Measurements from ENCODE around the gene NUAK1. TPM values are rescaled to one million over a fixed set of nuclear protein-coding genes. Genes with fewer than 3 reads are reported as not detected.
A peak's percentile ranks its signal among the peaks of the same experiment; 100 is the strongest.

NUAK1 gene
- polyA plus RNA-seq, 6 donors from 2014 or later, result not detected

GRCh38 chr12:106163712-106164111, 25.0 kb upstream of the NUAK1 start:
- Mint-ChIP-seq H3K4me3 (no peak overlapping the region), H3K9me3 (peaks cover 0 to 30% (median 14%) of the 10 kb centered on the region in 7 donors), H3K36me3 (no peaks in the 10 kb centered on the region), H3K27ac (peak overlapping the region in 1 of 6 donors; percentile 55), H3K27me3 (peaks cover 35 to 60% (median 54%) of the 10 kb centered on the region in 3 donors), H3K4me1 (no peaks in the 10 kb centered on the region)
- ATAC-seq (ENCODE audit: low read depth in 2 of 2), result no peak
- DNase-seq, result no peak

DNA sequence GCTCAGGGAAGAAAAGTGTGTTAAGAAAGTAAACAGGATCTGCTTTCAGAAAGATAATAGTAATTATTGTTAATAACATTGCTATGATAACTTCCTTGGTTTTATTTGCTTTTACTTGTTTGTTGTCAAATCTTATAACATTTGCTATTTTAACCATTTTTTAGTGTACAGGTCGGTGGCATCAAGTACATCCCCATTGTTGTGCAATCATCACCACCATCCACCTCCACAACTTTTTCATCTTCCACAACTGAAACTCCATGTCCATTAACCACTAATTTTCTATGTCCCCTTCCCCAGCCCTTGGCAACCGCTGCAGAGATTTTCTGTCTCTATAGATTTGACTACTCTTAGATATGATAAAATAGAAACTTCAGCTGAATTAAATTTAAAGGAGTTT, 22.7 kb upstream of the NUAK1 start:
- H3K4me1 Mint-ChIP-seq, result no peaks in the 10 kb centered on the region

GRCh38 chr12:106160915-106161314, 22.2 kb upstream of the NUAK1 start:
- Mint-ChIP-seq H3K4me3 (no peak overlapping the region), H3K27me3 (peaks cover 39 to 55% (median 42%) of the 10 kb centered on the region in 3 donors), H3K9me3 (peaks cover 0 to 11% (median 4%) of the 10 kb centered on the region in 7 donors), H3K4me1 (no peaks in the 10 kb centered on the region), H3K27ac (no peak overlapping the region), H3K36me3 (no peaks in the 10 kb centered on the region)
- no peak for DNase-seq
- ATAC-seq (ENCODE audit: low read depth in 2 of 2), result no peak

More for the DNA sequence above, 22.7 kb upstream of the NUAK1 start:
- H3K36me3 Mint-ChIP-seq, result no peaks in the 10 kb centered on the region
- ATAC-seq (ENCODE audit: low read depth in 2 of 2), result no peak
- no peak overlapping the region for H3K4me3 Mint-ChIP-seq
- peaks cover 42 to 55% (median 44%) of the 10 kb centered on the region in 3 donors for H3K27me3 Mint-ChIP-seq
- H3K27ac Mint-ChIP-seq, result no peak overlapping the region
- H3K9me3 Mint-ChIP-seq, result peaks cover 0 to 11% (median 5%) of the 10 kb centered on the region in 7 donors
- DNase-seq, result no peak

GRCh38 chr12:106157802-106158201, 19.0 kb upstream of the NUAK1 start:
- no peak for ATAC-seq (ENCODE audit: low read depth in 2 of 2)

GRCh38 chr12:106154751-106155273, 16.1 kb upstream of the NUAK1 start:
- H3K36me3 Mint-ChIP-seq, result no peaks in the 10 kb centered on the region
- no peak overlapping the region for H3K27ac Mint-ChIP-seq
- DNase-seq (no peak), ATAC-seq (ENCODE audit: low read depth in 2 of 2) (no peak)
- H3K9me3 Mint-ChIP-seq, result peaks cover 0 to 4% (median 0%) of the 10 kb centered on the region in 7 donors
- H3K27me3 Mint-ChIP-seq, result peaks cover 12 to 21% (median 21%) of the 10 kb centered on the region in 3 donors
- H3K4me1 Mint-ChIP-seq, result no peaks in the 10 kb centered on the region
- no peak overlapping the region for H3K4me3 Mint-ChIP-seq

More at GRCh38 chr12:106157802-106158201, 19.0 kb upstream of the NUAK1 start:
- Mint-ChIP-seq H3K27ac (no peak overlapping the region), H3K4me3 (no peak overlapping the region), H3K36me3 (no peaks in the 10 kb centered on the region), H3K9me3 (peaks cover 1 to 11% (median 4%) of the 10 kb centered on the region in 7 donors), H3K4me1 (no peaks in the 10 kb centered on the region), H3K27me3 (peaks cover 22 to 42% (median 39%) of the 10 kb centered on the region in 3 donors)
- DNase-seq, result no peak

- peaks cover 0 to 7% (median 0%) of the 10 kb centered on the region in 3 donors for H3K4me1 Mint-ChIP-seq
- no peak overlapping the region for H3K4me3 Mint-ChIP-seq
- DNase-seq, result no peak
- no peaks in the 10 kb centered on the region for H3K36me3 Mint-ChIP-seq
- peaks cover 0 to 4% (median 0%) of the 10 kb centered on the region in 7 donors for H3K9me3 Mint-ChIP-seq
- ATAC-seq (ENCODE audit: low read depth in 2 of 2), result no peak
- H3K27ac Mint-ChIP-seq, result no peak overlapping the region
- H3K27me3 Mint-ChIP-seq, result peaks cover 12 to 21% (median 21%) of the 10 kb centered on the region in 3 donors
These were observed 13.6 kb upstream of the NUAK1 start for GRCh38 chr12:106152334-106152733.

GRCh38 chr12:106150555-106150954, 11.8 kb upstream of the NUAK1 start:
- H3K27ac Mint-ChIP-seq, result no peak overlapping the region
- H3K4me1 Mint-ChIP-seq, result peaks cover 0 to 7% (median 0%) of the 10 kb centered on the region in 3 donors
- H3K9me3 Mint-ChIP-seq, result peaks cover 0 to 4% (median 0%) of the 10 kb centered on the region in 7 donors
- no peak overlapping the region for H3K4me3 Mint-ChIP-seq
- ATAC-seq (ENCODE audit: low read depth in 2 of 2), result no peak
- no peak for DNase-seq
- H3K36me3 Mint-ChIP-seq, result no peaks in the 10 kb centered on the region
- peaks cover 15 to 27% (median 19%) of the 10 kb centered on the region in 3 donors for H3K27me3 Mint-ChIP-seq

DNA sequence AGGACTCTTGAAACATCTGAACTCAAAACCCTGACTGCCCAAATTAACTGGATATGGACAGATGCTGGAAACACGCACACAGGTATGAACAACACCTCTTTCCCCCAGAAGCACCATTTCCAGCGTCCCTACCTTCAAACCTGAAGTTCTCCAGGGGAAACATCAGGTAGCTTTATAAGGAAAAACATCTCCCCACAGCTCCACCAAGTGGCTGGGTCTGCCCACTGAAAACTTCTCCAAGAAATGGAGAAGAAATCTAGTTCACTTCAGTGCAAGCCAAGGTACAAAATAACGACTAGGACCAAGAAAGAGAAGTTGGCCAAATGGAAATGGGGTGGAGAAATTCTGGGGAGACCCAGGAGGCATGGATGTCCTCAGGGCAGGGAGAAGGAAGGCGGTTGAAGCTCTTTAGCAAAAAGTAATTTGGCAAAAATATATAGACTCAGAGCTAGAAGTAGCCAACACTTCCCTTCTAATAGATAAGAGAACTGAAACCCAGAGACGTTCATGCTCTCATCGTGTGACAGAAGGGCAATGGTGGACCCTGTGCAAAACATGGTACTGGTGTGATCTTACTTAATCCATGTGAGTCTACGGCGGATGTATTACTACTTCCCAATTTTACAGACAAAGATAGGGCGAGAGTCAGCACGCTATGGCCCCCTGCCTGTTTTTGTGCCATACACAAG, 10.5 kb upstream of the NUAK1 start:
- ATAC-seq (ENCODE audit: low read depth in 2 of 2) (no peak), DNase-seq (no peak)
- peaks cover 0 to 7% (median 0%) of the 10 kb centered on the region in 3 donors for H3K4me1 Mint-ChIP-seq
- peaks cover 0 to 4% (median 0%) of the 10 kb centered on the region in 7 donors for H3K9me3 Mint-ChIP-seq
- no peak overlapping the region for H3K27ac Mint-ChIP-seq
- H3K36me3 Mint-ChIP-seq, result no peaks in the 10 kb centered on the region
- H3K4me3 Mint-ChIP-seq, result peak overlapping the region in 1 of 8 donors; percentile 5
- peaks cover 23 to 32% (median 28%) of the 10 kb centered on the region in 3 donors for H3K27me3 Mint-ChIP-seq

DNA sequence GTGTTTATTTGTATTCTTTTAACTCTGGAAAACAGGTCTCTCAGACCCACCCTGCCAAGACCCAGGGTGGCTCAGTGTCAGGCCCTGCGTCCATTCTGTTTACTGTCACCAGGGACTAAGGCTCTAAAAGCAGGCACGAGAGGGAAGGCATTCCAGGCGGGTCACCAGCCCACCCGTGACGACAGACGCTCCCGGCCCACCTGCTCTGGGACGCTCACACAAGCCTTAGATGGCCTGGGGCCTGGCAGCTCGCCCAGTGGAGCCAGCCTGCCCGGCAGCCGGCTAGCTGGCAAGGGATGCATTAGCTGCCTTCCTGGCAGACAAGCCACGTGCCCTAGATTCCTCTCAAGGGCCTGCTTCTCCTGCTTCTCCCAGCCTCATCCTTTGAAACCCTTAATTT, 9.2 kb upstream of the NUAK1 start:
- Mint-ChIP-seq H3K36me3 (no peaks in the 10 kb centered on the region), H3K27me3 (peaks cover 19 to 34% (median 31%) of the 10 kb centered on the region in 3 donors), H3K9me3 (no peaks in the 10 kb centered on the region), H3K4me1 (peaks cover 0 to 7% (median 0%) of the 10 kb centered on the region in 3 donors), H3K27ac (no peak overlapping the region), H3K4me3 (no peak overlapping the region)
- DNase-seq (no peak), ATAC-seq (ENCODE audit: low read depth in 2 of 2) (no peak)

DNA sequence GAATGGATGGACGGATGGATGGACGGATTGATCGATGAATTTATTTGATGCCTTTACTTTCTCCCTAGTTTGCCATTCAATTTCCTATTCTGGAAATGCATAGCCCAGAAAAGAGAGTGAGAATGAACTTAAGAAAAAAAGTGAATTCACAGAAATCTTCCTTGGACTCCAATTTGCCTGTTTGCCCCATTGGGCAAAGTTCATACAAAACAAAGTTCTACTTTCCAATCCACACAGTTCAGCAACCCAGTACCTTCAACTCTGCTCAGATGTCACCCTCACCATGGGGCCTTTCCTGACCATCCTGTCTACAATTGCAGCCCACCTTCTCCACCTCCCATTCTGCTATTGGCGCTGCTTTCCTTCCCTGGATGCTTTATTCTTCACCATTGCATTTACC, 8.2 kb upstream of the NUAK1 start:
- H3K27me3 Mint-ChIP-seq, result peaks cover 28 to 41% (median 40%) of the 10 kb centered on the region in 3 donors
- DNase-seq (no peak), ATAC-seq (ENCODE audit: low read depth in 2 of 2) (no peak)
- no peaks in the 10 kb centered on the region for H3K9me3 Mint-ChIP-seq
- no peak overlapping the region for H3K4me3 Mint-ChIP-seq
- H3K36me3 Mint-ChIP-seq, result no peaks in the 10 kb centered on the region
- peak overlapping the region in 2 of 6 donors; percentile 10 to 15 for H3K27ac Mint-ChIP-seq
- H3K4me1 Mint-ChIP-seq, result peaks cover 0 to 7% (median 0%) of the 10 kb centered on the region in 3 donors

DNA sequence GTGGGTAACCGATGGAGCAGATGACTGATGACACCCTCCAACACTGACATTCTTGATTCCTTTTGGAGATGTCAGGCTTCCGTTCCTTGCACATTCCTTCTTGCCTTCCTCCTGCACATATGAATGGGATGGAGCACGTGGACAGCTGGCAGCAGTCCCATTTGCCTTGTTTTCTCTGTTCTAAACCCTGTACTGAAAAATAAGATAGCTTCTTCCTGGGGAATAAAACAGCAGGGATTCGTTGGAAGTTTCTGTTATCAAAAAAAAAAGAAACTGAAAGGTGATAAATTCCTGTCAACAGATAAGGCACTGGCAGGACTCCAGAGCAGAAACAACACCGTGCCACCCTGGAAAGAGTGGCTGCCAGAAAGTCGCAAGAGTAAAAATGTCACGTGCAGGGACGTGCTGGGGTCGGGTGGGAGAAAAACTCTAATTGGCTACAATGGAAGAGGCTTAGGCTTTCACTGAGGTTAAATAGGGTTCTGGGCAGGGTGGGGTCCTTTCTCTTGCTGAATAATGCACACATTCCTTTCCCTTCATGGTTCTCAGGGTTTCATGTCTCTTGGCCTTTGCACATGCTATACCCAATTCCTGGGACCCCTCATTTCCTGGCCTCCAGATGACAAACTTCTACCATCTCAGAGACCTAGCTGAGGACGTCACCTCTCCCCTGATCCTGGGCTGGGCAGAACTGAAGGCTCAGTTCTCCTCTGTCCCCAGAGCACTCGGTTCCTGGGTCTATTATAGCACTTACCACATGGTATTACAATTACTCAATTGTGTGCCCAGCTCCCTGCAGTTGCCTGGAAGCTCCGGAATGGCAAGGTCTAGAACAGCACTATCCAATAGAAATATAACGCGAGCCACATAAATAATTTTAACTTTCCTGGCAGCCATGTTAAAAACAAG, 7.0 kb upstream of the NUAK1 start:
- H3K4me1 Mint-ChIP-seq, result peaks cover 0 to 7% (median 0%) of the 10 kb centered on the region in 3 donors
- DNase-seq, result no peak
- H3K27ac Mint-ChIP-seq, result no peak overlapping the region
- H3K9me3 Mint-ChIP-seq, result peaks cover 0 to 9% (median 0%) of the 10 kb centered on the region in 7 donors
- H3K4me3 Mint-ChIP-seq, result no peak overlapping the region
- peaks cover 40 to 51% (median 45%) of the 10 kb centered on the region in 3 donors for H3K27me3 Mint-ChIP-seq
- no peak for ATAC-seq (ENCODE audit: low read depth in 2 of 2)
- H3K36me3 Mint-ChIP-seq, result peaks cover 4% of the 10 kb centered on the region in 2 donors

DNA sequence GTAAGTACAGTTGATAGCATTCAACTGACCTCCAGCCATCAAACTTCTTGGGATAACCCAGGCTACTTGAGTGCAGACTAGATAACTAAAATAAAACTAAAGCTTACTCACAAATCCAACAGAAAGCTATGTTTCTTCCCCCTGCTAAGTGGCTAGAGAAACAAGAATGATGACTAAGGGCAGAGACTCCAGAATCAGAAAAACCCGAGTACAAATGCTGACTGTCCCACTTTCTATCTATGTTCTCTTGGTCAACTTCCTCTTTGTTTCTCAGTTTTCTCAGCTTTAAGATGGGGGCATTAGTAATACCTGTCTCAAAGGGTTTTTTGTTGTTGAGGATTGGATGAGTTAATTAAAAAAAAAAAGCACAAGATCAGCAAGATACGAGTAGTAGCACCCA, 6.1 kb upstream of the NUAK1 start:
- Mint-ChIP-seq H3K9me3 (peaks cover 0 to 11% (median 2%) of the 10 kb centered on the region in 7 donors), H3K4me1 (peaks cover 2 to 7% (median 3%) of the 10 kb centered on the region in 3 donors), H3K4me3 (no peak overlapping the region), H3K27me3 (peaks cover 49 to 61% (median 54%) of the 10 kb centered on the region in 3 donors), H3K36me3 (peaks cover 4 to 11% of the 10 kb centered on the region in 2 donors), H3K27ac (no peak overlapping the region)
- ATAC-seq (ENCODE audit: low read depth in 2 of 2) (no peak), DNase-seq (no peak)

DNA sequence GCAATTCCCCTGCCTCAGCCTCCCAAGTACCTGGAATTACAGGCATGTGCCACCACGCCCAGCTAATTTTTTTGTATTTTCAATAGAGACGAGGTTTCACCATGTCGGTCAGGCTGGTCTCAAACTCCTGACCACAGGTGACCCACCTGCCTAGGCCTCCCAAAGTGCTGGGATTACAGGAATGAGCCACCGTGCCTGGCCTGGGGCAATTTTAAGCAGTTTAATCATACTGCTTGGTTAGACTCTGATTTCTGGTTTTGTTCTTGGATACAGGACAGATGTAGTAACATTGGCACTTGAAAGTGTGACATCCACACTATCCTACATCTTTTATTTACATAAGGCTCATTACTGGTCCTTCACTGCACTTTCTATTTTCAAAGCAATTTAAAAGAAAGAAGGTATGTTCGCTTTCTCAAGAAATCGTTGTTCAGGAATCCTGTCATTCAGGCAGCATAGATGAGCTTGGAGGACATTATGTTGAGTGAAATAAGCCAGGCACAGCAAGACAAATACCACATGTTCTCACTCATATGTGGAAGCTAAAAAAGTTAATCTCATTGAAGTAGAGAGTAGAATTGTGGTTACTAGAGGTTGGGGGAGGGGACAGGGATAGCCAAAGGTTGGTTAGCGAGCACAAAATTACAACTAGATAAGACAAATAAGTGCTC, 4.0 kb upstream of the NUAK1 start:
- H3K36me3 Mint-ChIP-seq, result peaks cover 4 to 11% of the 10 kb centered on the region in 2 donors
- peaks cover 5 to 7% (median 5%) of the 10 kb centered on the region in 3 donors for H3K4me1 Mint-ChIP-seq
- H3K9me3 Mint-ChIP-seq, result peaks cover 0 to 11% (median 2%) of the 10 kb centered on the region in 7 donors
- DNase-seq, result no peak
- H3K4me3 Mint-ChIP-seq, result no peak overlapping the region
- H3K27ac Mint-ChIP-seq, result no peak overlapping the region
- no peak for ATAC-seq (ENCODE audit: low read depth in 2 of 2)
- peaks cover 57 to 63% (median 58%) of the 10 kb centered on the region in 3 donors for H3K27me3 Mint-ChIP-seq

Data from naive B cell (primary cell).